Adipose tissue (tissue), 3 donors: Measurements from ENCODE around the gene KCNJ10. TPM values are rescaled to one million over a fixed set of nuclear protein-coding genes. Genes with fewer than 3 reads are reported as not detected.
"Not testable (repeated sequence)": the region's sequence is repeated elsewhere in the genome, so short reads cannot be mapped to it uniquely, and the experiment has no call there.

Source experiments
- H3K27ac ChIP-seq: one replicate; pipeline ENCODE4 v1.5.1; 2013; ENCODE audit warnings: low read depth, low read length
- WGBS, 3 donors: extraction: QIAGEN DNeasy Blood & Tissue Kit; methylation state at CpG; one replicate each; pipeline ENCODE4 v1.1.7; 2013; 5-methylcytosine and 5-hydroxymethylcytosine counted together
- polyA plus RNA-seq, 3 donors: library from polyadenylated mRNA; stranded (reverse); fragments of 200-250 nt; gene quantifications; one replicate each; pipeline ENCODE4 v1.2.3, GENCODE V29; 2013
- donor health status: healthy with polysubstance abuse.
- donor health status: Bipolar disorder and iron deficiency.
- donor health status: healthy.

The KCNJ10 gene
- under 1 TPM in 2 of 3 donors, not detected in 1; 0.09 to 0.12 TPM for polyA plus RNA-seq

- WGBS, 3 donors, result 11 to 17% (median 13%) methylated on average over 25 to 32 of the region's 32 CpGs
- H3K27ac ChIP-seq, result no peak within 1 kb of the TSS
Measured at GRCh38 chr1:160069460-160070231, at the start of gene KCNJ10. KCNJ10 (minus strand) TSS chr1:160070160; CDS start chr1:160042532, 27,628 bp downstream.

GRCh38 chr1:160118928-160119327 lies 49.0 kb upstream of the KCNJ10 start:
- no peak overlapping the region for H3K27ac ChIP-seq
- WGBS, 3 donors, result 89 to 97% (median 89%) methylated on average over 3 of the region's 3 CpGs

GRCh38 chr1:160117709-160118183 lies 47.8 kb upstream of the KCNJ10 start:
- WGBS, 3 donors, result 20 to 38% (median 34%) methylated on average over 7 to 8 of the region's 8 CpGs
- no peak overlapping the region for H3K27ac ChIP-seq

DNA sequence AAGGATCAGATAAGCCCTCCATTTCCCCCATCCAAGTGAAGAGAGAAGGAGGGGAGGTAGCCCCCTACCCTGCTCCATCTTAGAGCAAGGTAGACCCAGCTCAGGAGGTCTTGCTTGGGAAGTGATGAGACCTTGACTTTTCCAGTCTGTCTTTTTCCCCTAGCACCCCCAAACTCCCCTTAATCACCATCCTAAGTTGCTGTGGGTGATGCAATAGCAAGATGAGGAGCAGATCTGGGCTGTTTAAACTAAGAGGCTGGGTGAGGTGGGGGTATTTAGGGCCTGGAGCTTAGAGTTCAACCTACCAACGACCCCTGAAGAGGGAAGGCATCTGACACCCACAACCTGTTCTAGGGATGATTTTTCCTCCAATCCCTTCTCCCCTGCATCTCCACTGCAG lies 47.3 kb upstream of the KCNJ10 start:
- no peak overlapping the region for H3K27ac ChIP-seq
- WGBS, 3 donors, result 15 to 21% (median 16%) methylated on average over 1 of the region's 1 CpG

DNA sequence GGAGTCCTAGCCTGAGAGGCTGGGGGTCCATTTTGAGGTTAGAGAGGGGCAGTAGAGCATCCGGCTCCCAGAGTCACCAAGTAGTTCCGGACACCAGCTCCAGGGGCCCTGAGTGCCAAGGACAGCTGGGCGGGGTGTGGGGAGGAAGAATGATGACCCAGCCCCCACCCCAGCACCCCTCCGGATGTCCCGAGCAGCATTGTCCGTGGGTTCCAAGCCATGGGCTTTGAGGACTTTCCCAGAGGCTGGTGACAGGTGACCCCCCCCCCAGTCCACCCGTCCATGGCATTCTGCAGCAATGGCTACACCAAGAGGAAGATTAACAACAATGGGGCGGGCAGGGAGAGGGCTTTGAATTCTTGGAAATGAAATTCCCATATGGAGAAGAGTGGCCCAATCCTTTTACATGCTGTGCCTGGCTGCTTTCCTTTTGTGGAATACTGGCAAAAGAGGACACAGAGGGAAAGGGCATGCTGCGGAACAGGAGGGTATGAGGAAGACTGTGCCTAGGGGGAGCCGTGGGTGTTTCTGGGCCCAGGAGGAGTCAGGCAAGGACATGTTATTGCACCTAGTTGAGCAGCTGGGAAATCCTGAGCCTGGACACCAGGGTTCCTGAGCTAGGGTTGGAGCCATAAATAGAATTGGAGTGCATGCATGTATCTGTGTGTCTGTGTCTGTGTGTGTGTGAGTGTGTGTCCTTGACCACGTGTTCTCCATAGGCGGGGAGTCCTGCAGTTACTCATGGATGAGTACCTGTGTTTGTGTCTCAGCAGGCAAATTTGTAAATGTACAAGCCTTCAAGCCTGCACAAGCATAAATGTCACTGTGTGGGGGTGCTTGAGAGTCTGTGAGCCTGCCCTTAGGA lies 46.6 kb upstream of the KCNJ10 start:
- no peak overlapping the region for H3K27ac ChIP-seq

GRCh38 chr1:160115545-160116282 lies 45.8 kb upstream of the KCNJ10 start, which contains the start of gene ATP1A2:
ATP1A2 (plus strand) TSS chr1:160115759; CDS start chr1:160115862, 103 bp downstream.
- WGBS, 3 donors, result 44 to 58% (median 50%) methylated on average over 15 to 16 of the region's 16 CpGs
- H3K27ac ChIP-seq, result no peak within 1 kb of the TSS

More for the DNA sequence above, 46.6 kb upstream of the KCNJ10 start:
- WGBS, 3 donors, result 44 to 63% (median 52%) methylated on average over 12 of the region's 12 CpGs

DNA sequence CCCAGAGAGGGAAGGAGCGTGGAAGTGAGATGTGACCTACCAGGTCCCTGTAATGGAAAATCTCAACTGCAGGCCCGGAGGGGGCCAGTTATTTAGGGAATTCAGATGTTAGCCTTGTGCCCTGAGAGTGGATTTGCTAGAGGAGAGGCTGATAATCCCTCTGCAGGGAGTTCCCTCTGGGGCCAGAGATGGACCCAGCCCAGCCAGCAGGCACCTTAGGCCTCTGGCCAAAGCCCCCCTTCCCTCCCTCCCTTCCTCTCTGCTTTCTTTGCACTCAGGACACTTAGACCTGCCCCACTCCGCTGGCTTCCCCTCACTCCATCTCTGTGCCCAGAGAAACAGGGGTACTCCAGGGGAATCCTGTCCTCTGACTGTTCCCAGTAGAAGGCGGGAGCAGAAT lies 44.1 kb upstream of the KCNJ10 start:
- H3K27ac ChIP-seq, result no peak overlapping the region
- 75 to 89% (median 87%) methylated on average over 4 of the region's 4 CpGs for WGBS, 3 donors

GRCh38 chr1:160113407-160113806 lies 43.4 kb upstream of the KCNJ10 start:
- H3K27ac ChIP-seq, result no peak overlapping the region
- 73 to 88% (median 82%) methylated on average over 6 to 8 of the region's 8 CpGs for WGBS, 3 donors

DNA sequence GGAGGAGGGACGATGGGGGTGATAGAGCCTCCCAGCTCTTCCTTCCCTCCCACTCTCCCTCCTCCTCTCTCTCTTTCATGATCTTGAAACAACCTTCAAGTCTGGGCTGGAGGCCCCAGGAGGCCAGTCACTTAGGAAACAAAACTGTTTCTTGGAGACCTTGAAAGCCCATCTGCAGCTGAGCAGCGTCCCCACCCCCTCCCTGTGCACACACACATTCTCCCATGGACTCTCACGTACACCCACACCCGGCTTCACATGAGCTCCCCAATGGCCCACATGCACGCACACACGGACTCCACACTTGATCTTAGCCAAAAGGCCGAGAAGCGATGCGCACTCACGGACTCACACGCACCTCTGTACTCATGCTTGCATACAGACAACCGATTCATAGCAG lies 42.4 kb upstream of the KCNJ10 start:
- WGBS, 3 donors, result 63 to 76% (median 75%) methylated on average over 12 of the region's 12 CpGs
- no peak overlapping the region for H3K27ac ChIP-seq

DNA sequence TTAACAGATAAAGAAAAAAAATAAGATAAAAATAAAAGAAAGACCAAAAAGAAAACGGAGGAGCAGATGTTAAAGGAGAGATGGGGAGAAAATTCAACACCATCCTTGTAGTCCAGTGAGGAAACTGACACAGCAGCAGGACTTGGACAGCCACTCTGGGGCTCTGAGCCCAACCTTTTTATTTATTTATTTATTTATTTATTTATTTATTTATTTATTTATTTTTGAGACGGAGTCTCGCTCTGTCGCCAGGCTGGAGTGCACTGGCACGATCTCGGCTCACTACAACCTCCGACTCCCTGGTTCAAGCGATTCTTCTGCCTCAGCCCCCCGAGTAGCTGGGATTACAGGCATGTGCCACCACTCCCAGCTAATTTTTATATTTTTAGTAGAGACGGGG lies 41.5 kb upstream of the KCNJ10 start:
- not testable (repeated sequence) for H3K27ac ChIP-seq
- 91 to 94% (median 93%) methylated on average over 10 of the region's 10 CpGs for WGBS, 3 donors

DNA sequence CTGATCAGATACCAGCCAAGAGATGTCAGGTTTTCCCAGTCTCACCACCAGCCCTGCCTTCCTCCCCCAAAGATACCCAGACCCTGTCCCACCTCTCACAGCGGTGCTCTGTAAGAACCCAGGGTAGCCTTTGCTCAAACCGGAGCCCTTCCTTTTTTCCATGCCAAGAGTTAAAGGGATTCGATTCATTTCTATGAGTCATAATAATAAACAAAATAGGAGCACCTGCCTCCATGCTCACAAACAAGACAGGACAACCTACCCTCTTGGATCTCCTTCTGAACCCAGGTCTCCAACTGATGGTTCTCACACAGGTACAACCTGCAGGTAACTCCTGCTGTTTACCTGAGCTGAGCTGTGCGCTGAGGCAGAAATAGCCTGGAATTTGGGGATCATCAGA lies 39.7 kb upstream of the KCNJ10 start:
- WGBS, 3 donors, result 51 to 62% (median 59%) methylated on average over 4 of the region's 4 CpGs
- H3K27ac ChIP-seq, result no peak overlapping the region

DNA sequence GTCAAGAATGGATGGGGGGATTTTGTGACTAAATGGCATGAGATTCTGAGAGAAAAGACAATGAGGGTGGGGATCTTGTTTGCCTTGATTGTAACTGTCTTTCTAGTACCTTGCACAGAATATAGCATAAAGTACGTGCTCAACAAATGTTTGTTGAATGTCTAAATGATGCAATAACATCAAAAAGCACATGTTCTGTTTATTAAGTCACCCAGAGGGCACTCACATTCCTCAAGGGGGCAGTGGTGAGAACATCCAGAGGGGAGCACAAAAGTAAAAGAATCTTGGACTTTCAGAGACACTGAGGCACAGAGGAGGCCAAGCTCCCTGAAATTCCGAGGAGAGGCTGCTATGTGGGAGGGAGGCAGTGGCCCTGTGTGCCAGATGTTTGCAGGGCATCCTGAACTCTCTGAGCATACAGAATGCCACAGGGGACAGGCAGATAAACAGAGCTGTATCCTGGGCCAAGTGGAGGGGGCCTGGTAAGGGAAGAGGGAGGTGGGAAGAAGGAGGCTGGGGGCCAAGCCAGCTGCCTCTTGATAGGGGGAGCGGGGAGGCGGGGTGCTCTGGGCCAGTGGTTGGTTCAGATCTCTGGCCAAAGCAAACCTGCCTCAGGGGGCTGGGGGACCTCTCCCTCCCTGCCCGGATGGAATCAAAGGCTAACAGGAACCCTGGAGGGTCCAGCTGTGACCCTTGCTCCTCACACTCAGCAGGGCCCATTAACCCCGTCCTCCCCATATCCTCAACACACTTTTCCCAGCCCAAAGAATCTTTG lies 39.1 kb upstream of the KCNJ10 start:
- H3K27ac ChIP-seq, result no peak overlapping the region
- 30 to 50% (median 35%) methylated on average over 6 of the region's 6 CpGs for WGBS, 3 donors

GRCh38 chr1:160107512-160107911 lies 37.6 kb upstream of the KCNJ10 start:
- no peak overlapping the region for H3K27ac ChIP-seq
- 89 to 94% (median 93%) methylated on average over 1 of the region's 1 CpG for WGBS, 3 donors

GRCh38 chr1:160105155-160105554 lies 35.2 kb upstream of the KCNJ10 start:
- no peak overlapping the region for H3K27ac ChIP-seq
- 90 to 100% (median 97%) methylated on average over 5 of the region's 5 CpGs for WGBS, 3 donors

GRCh38 chr1:160104486-160104885 lies 34.5 kb upstream of the KCNJ10 start:
- WGBS, 3 donors, result 55 to 68% (median 59%) methylated on average over 3 of the region's 3 CpGs
- H3K27ac ChIP-seq, result no peak overlapping the region

DNA sequence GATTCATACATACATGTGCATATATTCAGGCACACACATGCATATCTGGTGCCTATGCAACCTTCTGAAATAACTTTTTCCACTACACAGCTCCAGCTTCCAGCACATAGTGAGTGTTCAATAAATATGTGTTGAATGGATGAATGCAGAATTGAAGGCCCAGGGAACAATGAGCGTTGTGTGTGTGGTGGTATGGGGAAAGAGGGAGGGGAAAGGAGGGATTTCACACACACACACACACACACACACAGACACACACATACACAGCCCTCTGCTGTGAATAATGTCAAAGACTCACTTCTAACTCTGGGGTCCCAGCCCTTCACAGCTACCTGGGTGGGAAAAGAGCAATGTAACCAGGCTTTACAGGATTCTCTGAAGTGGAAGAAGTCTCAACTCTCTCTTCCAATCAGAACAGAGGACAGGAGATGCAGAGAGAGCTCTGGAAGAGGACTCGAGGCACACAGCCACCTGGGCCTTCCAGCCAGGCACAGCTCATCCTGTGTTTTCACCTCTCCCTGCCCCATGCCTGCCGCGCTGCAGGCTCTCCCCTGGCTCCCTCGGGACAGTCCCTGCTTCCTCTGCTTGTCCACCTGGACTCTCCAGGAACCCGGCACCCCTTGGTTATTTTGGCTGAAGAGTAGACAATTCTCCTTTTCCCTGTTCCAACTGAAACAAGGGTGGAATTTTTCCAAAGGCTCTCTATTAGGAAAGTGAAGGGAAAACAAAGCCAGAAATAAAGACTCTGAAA lies 33.9 kb upstream of the KCNJ10 start:
- WGBS, 3 donors, result 60 to 71% (median 68%) methylated on average over 6 of the region's 6 CpGs
- no peak overlapping the region for H3K27ac ChIP-seq
